HG03135 (cell line): ENCODE results near the gene CFAP97D2.
"Not testable (repeated sequence)": the region's sequence is repeated elsewhere in the genome, so short reads cannot be mapped to it uniquely, and the experiment has no call there.

Experiments
- ATAC-seq: cut with Tn5 transposase; IDR thresholded peaks from one replicate; pipeline ENCODE4 v1.9.1; 2021; ENCODE audit warnings: mild to moderate bottlenecking, moderate library complexity; ENCODE audit not compliant: unreplicated experiment

The CFAP97D2 gene

DNA sequence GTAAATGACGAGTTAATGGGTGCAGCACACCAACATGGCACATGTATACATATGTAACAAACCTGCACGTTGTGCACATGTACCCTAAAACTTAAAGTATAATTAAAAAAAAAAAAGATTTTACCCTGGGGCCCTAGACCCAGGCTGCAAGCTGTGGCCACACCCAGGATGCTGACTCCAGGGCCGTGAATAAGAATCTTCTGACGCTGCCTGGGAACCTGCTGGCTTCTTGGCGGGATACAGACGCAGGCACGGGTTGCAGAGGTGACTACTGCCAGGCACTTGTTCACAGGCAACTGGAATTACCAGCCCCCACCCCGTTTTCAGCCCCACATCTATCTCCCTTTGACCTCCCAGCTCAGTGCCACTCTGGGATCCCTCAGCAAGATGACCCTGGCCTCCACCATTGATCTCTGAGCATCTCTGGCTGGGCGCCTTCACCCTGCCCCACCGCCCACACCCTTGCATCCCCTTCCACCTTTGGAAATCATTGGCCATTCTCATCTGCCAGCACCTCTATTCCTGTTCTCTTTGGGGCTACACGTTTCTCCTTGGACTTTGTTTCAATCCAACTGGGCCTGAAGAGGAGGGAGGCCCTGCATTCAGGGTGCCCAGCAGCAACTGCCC, 21.1 kb upstream of the CFAP97D2 start:
- no peak for ATAC-seq

DNA sequence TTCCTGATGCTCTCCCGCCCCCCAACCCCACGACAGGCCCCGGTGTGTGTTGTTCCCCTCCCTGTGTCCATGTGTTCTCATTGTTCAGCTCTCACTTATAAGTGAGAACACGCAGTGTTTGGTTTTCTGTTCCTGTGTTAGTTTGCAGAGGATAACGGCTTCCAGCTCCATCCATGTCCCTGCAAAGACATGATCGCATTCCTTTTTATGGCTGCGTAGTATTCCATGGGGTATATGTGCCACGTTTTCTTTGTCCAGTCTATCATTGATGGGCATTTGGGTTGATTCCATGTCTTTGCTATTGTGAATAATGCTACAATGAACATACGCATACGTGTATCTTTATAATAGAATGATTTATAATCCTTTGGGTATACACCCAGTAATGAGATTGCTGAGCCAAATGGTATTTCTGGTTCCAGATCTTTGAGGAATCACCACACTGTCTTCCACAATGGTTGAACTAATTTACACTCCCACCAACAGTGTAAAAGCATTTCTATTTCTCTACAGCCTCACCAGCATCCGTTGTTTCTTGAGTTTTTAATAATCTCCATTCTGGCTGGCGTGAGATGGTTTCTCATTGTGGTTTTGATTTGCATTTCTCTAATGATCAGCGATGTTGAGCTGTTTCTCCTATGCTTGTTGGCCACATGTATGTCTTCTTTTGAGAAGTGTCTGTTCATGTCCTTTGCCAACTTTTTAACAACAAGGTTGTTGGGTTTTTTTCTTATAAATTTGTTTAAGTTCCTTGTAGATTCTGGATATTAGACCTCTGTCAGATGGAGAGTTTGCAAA, 20.0 kb upstream of the CFAP97D2 start:
- not testable (repeated sequence) for ATAC-seq

DNA sequence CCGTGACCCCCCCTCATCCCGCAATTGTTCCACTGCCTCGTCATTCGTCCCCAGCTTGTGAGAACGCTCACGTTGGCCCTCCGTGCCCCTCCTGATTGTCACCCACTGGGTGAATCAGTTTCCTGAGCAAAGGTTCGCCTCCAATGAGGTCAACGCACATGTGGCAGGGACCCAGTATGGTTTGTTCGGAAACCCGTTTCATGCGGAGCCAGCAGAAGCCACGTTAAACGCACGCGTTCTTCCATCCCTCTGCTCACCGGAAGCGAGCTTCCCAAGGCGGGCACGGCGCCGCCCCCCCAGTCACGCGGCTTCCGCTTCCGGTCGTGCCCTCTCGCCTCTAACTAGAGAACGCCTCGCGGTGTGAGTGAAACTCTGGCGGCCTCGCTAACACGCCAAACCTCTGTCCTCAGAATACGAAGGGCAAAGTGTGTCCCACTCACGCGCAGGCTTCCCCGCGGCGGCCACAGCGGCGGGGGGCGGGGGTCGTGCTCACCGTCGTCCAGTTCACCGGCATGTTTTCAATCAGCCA, 18.0 kb upstream of the CFAP97D2 start:
- no peak for ATAC-seq

DNA sequence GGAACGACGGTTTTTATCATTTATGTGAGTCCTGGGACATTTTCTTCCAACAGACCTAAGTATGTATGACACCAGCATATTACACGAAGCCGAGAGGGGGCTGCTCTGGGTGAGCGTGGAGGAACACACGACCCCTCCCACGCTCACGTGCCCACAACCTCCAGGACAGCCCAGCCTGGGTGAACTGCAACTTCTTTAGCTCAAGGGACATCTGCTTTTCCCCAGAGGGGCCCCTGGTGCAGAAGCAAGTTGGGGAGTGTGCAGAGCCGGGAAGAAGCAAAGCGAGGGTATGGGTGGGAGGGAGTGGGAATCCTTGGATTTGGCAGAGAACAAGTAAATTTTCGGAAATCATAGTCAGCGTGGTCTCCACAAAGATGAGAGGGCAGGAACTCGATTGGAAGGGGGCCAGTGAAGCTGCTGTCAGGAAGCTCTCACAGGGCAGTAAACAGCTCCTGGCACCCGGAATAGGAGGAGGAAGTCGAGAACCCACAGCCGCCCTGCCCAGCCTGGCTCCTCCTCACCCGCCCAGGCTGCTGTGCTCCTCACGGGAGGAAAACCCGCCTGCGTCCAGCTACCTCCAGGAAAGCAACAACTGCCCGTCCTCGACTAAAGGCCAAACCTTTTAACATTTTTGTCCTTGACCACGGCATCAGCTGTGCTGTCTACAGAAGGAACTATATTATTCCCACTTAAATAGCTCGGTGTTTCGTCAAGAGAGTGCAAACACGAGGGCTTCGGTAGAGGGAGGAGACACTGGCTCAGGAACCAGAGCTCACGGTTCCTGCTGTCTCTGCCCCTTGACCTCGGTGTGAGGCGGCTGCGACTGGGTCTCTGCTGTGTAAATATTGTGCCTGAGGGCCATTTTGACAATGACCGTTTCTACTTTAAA, 17.2 kb upstream of the CFAP97D2 start:
- ATAC-seq: no peak

DNA sequence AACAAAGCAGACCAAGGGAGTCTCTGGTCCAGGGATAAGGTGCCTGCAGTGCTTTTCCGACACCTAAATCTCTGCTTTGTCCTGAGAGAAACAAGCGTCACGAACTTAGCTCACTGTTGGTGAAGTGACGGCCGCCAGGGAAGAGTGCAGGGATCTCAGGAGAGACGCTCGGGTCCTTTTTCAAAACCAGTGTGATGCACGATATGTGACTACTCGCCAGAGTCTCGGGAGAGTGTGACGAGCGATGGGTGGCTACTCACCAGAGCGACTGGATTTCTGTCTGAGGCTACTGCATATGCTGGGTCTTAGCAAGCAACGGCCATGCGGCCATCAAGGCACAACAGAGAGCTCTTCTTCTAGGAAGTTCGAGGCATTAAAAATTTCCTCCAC, 16.5 kb upstream of the CFAP97D2 start:
- no peak for ATAC-seq

DNA sequence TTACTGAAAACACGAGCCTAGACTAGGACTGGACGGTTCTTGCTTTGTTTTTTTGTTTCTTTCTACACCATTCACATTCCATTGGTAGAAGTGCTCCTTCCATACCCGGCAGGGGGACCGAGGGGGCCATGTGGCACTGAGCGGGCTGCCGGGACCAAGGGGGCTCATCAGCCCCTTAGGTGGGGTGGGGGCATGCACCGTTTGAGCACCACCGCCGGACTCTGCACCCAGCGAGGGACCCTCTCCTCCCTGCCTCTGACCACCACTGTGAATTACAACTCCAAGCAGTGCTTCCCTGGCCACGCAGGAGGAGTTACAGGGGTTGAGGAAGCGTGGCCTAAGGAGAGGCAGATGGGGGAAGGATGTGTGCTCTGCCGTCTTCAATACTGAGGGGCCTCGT, 15.0 kb upstream of the CFAP97D2 start:
- ATAC-seq: no peak

DNA sequence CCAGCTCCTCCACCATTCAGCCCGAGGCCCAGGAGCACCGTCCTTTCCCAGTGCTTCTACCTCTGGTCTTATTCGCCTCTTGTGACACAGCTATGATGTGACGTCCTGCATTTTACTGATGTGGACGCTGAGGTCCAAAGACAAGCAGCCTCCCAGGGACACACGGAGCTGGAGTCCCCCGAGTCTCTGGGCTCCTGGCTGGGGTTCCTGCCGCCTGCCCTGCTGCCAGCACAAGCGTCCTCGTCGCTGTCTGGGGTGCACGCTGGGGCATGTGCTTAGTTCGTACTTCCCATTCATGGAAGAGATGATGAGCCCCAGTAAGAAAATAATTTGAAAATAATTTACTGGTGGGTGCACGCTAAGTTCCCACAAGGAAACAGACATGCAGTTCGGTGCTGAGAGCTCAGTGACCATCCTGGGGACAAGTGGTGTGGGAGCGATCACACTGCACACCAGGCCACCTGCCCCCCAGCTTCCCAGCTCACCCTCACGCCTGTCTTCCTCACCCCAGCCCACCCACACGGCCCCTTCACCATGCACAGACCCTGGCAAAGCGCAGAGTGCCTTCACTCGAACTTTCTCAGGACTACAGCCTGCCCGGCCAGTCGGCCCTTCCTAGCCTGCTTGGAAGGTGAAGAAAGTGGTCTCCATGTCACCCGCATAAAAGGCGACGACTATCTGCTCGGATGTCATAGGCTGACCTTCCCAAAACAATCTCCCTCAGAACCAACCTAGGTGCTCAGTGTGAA, 14.2 kb upstream of the CFAP97D2 start:
- ATAC-seq: no peak

DNA sequence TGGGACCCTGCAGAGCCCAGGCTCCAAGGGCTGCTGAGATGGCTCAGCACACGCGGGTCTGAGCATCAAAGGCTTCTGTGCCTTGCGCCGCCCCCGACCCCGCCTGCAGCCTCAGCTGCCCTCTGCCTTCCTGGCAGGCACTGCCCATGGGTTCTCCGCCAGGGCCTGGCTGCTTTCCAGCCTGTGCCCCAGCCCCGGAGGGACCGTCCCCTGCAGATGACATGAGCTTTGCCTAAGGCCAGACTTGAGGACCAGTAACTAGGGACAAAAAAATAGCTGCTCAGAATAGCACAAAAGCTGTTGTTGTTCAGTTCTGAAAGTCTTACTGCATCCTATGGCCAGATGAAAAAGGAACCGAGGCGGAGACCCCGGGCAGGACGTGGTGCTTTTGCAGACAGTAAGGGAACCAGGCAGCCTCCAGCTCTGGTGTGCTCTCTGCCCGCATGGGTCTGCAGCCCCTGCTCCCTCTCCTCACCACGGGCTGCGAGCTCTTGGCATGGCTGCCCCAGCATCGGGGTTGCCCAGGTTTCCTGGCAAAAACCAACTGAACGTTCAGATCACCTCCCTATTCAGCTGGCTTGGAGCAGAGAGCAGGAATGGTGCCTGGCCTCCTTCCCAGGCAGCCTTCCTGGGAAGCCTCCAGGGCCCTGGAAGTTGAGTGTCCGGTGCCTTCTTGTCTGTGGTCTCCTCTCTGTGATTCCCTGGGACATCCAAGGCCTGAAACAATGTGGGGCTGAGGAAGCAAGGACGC, 12.5 kb upstream of the CFAP97D2 start:
- no peak for ATAC-seq

DNA sequence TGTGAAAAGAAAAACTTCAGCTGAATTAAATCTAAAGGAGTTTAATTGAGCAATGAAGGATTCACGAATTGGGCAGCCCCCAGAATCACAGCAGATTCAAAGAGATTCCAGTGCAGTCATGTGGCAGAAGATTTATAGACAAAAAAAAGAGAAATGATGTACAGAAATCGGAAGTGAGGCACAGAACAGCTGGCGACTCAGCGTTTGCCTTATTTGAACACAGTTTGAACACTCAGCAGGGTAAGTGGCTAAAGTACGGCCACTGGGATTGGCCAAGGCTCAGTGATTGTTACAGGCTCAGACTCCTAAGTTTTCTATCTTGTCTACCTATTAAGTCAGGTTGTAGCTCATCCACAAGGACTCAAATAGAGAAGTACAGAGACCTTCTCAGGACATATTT, 11.6 kb upstream of the CFAP97D2 start:
- ATAC-seq: no peak

DNA sequence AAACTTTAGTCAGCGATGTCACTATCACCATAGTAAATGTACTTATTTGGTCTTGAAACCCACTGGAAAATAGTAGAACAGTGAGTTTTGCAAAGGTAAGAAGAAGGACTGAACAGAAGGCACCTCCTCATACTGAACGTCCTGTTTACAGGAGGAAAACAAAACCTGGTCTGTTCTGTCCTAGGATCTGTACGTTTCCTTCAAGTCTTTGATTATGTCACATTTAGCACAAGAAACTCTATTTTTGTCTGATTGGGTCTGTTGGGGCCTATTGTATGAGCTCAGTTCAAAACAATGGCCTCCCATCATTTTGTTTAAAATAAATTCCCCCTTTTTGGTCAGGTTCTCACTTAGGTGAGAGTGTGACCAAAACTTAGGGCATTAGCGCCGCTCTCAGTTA, 11.2 kb upstream of the CFAP97D2 start:
- ATAC-seq: no peak

DNA sequence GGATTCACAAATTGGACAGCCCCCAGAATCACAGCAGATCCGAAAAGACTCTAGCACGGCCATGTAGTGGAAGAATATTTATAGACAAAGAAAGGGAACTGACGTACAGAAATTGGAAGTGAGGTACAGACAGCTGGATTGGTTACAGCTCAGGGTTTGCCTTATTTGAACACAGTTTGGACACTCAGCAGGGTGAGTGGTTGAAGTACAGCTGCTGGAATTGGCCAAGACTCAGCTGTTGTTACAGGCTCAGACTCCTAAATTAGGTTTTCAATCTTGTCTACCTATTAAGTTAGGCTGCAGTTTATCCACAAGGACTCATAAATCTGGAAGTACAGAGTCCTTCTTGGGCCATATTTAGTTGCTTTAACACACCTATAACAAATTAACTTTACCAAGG, 5.8 kb upstream of the CFAP97D2 start:
- no peak for ATAC-seq

DNA sequence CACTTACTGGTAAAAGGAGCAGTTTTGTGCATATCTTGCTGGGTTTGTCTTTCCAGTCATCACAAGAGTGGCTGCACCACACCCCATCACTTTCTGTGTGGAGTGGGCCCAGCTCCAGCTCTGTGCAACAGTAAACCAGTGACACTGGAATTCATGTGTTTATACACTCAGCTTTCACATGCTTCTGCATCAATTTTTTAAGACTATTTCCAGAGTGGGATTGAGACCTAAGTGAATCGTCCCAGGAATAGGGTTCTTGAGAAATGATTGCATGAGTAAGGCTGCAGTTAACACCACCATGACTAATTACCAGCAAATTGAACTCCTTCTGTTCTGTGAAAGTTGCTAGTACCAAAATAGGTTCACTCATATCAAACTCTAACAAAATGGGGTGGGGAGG, 5.3 kb upstream of the CFAP97D2 start:
- no peak for ATAC-seq

DNA sequence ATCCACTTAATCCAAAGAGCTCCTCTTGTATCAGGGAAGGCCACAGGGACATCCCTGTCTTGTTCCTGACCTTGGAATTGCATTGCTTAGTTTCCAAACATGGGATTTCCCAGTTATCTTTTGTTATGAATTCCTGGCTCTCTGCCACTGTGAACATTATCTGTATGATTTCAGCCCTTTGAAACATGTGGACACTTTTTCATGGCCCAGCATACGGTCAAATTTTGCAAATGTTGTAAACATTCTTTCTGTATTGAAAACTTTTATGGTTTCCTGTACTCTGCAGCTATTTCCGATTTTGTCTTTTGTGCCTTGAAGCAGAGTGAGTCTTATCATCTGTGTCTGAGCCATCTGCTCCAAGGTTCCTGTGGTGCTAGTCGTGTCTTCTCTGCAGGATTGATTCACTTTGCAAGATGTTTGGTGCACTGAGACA, 4.5 kb upstream of the CFAP97D2 start:
- ATAC-seq: no peak

DNA sequence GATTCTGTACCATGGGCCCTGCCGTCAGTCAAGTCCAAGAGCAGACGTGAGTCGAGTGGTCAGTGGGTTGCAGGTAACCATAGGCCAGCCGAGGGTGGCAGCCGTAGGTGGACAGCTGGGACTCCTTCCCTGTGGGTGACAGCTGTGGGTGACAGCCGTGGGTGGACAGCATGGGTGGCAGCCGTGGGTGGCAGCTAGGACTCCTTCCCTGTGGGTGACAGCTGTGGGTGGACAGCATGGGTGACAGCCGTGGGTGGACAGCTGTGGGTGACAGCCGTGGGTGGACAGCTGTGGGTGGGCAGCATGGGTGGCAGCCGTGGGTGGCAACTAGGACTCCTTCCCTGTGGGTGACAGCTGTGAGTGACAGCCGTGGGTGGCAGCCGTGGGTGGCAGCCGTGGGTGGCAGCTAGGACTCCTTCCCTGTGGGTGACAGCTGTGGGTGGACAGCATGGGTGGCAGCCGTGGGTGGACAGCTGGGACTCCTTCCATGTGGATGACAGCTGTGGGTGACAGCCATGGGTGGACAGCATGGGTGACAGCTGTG, 2.6 kb upstream of the CFAP97D2 start:
- ATAC-seq: not testable (repeated sequence)

DNA sequence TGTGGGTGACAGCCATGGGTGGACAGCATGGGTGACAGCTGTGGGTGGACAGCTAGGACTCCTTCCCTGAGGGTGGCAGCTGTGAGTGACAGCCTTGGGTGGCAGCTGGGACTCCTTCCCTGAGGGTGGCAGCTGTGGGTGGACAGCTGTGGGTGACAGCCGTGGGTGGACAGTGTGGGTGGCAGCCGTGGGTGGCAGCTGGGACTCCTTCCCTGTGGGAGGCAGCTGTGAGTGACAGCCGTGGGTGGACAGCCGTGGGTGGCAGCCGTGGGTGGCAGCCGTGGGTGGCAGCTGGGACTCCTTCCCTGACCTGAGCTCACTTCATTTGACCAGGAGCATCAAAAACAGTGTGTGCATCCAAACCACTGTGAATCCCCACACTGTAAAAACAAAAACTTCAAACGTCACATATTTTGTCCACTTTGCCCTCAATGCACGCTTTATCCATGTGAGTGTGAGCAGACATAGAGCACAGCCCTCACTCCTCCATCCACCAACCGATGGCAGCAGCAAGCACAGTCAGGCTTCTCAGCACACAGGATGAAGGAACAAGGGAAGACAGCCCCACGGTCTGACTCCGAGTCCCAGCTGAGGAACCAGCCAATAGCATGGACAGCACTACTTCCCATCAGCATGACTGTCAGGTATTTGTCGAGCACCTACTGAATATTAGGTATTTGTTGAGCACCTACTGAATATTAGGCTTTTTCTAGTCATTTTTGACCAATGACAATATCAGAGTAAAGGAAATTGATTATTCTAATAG, 1.6 kb upstream of the CFAP97D2 start:
- ATAC-seq: no peak

DNA sequence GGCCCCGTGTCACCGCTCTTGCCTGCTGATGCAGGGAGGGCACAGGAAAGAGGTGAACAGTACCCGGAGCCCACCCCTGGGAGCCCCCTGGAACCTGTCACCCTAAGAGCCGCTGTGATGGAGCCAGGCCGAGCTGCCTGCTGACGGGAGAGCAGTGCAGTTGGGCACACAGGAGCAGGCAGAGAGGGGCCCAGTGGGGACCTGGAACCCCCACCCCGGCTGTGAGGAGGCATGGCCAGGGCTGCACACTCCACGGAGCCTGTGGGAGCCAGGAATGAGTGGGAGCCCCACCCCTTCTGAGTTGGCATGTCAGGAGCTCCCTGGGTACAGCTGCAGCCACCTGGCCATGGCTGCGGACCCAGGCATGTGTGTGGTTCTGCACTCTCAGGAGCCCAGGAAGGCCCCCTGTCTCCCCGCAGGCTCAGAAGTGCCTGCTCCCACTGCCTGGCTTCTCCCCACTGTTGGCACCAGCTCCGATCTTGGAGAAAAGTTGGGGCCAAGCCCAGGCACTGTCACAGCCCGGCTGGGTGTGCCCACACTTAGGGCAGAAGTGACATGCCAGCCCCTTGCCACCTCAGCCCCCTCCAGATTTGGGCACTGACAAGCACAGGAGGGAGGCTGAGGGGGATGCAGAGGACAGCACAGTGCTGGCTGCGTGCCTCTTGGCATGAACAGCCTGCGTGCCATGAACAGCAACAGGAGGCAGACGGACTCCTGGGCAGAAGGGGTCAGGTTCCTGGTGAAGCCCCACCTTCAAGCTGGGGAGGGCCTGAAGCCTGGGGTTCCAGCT, 6.3 kb downstream of the CFAP97D2 start:
- ATAC-seq: no peak

DNA sequence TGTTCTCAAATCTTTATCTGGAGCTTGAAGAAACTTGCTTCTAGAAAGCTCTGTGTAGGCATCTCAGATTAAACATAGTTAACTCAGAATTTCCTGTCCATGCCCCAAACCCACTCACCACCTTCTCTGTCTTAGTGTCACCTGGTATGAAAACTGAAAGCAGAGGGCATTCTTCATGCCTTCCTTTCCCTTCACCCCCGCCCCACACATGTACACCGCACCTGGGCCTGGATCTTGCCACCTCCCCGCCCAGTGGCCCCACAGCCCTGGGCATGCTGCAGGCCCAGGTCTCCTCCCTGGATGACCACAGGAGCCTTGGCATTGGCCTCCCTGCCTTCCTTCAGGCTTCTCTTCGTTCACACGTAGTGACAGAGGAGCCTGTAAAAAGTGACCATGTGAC, 15.8 kb downstream of the CFAP97D2 start:
- no peak for ATAC-seq

DNA sequence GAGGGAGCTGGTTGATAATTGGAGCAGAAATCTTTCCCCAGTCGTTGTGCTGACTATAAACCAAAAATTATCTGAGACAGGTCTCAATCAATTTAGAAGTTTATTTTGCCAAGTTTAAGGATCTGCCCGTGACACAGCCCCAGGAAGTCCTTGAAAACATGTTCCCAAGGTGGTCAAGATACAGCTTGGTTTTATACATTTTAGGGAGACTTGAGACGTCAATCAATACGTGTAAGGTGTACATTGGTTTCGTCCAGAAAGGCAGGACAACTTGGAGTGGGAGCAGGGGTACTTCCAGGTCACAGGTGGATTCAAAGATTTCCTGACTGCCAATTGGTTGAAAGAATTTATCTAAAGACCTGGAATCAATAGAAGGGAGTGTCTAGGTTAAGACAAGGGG, 17.6 kb downstream of the CFAP97D2 start:
- ATAC-seq: no peak
